Measurements from ENCODE around the gene PCDHGA11.
A peak's percentile ranks its signal among the peaks of the same experiment; 100 is the strongest.

DNA sequence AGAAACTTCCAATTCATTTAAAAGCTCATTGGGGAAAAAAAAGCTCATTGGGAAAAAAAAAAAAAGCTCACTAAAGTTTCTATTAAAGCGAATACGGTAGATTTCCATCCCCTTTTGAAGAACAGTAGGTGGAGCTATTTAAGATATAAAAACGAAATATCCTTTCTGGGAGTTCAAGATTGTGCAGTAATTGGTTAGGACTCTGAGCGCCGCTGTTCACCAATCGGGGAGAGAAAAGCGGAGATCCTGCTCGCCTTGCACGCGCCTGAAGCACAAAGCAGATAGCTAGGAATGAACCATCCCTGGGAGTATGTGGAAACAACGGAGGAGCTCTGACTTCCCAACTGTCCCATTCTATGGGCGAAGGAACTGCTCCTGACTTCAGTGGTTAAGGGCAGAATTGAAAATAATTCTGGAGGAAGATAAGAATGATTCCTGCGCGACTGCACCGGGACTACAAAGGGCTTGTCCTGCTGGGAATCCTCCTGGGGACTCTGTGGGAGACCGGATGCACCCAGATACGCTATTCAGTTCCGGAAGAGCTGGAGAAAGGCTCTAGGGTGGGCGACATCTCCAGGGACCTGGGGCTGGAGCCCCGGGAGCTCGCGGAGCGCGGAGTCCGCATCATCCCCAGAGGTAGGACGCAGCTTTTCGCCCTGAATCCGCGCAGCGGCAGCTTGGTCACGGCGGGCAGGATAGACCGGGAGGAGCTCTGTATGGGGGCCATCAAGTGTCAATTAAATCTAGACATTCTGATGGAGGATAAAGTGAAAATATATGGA, 9.7 kb downstream of the PCDHGA11 start, which contains the start of gene PCDHGA12:
- TF ChIP-seq, protein P1, sequence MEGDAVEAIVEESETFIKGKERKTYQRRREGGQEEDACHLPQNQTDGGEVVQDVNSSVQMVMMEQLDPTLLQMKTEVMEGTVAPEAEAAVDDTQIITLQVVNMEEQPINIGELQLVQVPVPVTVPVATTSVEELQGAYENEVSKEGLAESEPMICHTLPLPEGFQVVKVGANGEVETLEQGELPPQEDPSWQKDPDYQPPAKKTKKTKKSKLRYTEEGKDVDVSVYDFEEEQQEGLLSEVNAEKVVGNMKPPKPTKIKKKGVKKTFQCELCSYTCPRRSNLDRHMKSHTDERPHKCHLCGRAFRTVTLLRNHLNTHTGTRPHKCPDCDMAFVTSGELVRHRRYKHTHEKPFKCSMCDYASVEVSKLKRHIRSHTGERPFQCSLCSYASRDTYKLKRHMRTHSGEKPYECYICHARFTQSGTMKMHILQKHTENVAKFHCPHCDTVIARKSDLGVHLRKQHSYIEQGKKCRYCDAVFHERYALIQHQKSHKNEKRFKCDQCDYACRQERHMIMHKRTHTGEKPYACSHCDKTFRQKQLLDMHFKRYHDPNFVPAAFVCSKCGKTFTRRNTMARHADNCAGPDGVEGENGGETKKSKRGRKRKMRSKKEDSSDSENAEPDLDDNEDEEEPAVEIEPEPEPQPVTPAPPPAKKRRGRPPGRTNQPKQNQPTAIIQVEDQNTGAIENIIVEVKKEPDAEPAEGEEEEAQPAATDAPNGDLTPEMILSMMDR (IDR thresholded peaks at IDR 0.05; ENCODE audit: low read depth, low read length, missing input control) = peak; percentile 16
- no peak for TF ChIP-seq EGR1 (IDR thresholded peaks at IDR 0.05; ENCODE audit: low read depth in 2 of 2)
